ENCODE results near the gene PDE4D. TPM values are rescaled to one million over a fixed set of nuclear protein-coding genes. Genes with fewer than 3 reads are reported as not detected.

The PDE4D gene
- total RNA-seq, 1 donor from 2014 or later: 50.0 TPM

DNA sequence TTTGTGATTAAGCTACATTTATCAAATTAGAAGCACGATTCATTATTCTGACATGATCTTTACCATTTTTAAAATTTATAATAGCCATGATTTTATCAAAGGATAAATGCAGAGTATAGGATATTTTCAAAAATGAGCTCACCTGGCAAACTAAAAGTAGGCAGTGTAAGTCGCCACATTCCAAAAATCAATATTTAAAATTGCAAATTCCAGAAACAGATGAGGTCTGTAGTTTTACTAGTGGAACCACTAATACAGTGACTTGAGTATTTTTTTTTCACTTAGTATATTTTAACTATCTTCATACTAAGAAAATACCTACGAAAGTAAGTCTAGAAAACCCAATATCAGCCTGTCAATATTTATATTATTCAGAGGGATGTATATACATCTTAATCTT lies 164.2 kb downstream of the PDE4D start:
- peaks cover 13% of the 10 kb centered on the region for H3K4me1 Mint-ChIP-seq (ENCODE audit: unreplicated experiment)
- H3K9me3 Mint-ChIP-seq: no peaks in the 10 kb centered on the region
- no peak overlapping the region for H3K4me3 Mint-ChIP-seq
- peaks cover 3% of the 10 kb centered on the region for H3K27me3 Mint-ChIP-seq
- peaks cover 4% of the 10 kb centered on the region for H3K36me3 Mint-ChIP-seq
- no peak overlapping the region for H3K27ac Mint-ChIP-seq
- DNase-seq (ENCODE audit: extremely low spot score, unreplicated experiment): no peak
- TF ChIP-seq, protein P1, sequence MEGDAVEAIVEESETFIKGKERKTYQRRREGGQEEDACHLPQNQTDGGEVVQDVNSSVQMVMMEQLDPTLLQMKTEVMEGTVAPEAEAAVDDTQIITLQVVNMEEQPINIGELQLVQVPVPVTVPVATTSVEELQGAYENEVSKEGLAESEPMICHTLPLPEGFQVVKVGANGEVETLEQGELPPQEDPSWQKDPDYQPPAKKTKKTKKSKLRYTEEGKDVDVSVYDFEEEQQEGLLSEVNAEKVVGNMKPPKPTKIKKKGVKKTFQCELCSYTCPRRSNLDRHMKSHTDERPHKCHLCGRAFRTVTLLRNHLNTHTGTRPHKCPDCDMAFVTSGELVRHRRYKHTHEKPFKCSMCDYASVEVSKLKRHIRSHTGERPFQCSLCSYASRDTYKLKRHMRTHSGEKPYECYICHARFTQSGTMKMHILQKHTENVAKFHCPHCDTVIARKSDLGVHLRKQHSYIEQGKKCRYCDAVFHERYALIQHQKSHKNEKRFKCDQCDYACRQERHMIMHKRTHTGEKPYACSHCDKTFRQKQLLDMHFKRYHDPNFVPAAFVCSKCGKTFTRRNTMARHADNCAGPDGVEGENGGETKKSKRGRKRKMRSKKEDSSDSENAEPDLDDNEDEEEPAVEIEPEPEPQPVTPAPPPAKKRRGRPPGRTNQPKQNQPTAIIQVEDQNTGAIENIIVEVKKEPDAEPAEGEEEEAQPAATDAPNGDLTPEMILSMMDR (conservative IDR thresholded peaks at IDR 0.05): no peak

DNA sequence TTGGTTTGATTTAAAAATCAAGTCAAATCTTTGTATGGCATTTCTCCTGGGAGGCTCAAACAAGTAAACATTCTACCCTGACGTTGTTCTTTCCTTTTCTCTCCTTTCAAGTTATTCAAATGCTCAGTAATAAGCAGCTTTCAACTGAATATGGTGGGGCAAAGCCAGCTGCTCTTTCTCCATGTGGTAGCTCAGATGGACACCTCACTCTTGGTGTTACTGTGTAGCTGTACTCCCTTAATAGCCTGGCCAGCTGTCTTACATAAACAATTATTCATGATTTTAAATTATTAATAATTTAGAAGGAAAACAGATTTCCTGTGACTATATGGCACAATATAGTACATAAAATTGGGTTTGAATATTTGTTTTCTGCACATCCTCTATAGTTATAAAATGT lies 165.2 kb downstream of the PDE4D start:
- TF ChIP-seq, protein P1 (conservative IDR thresholded peaks at IDR 0.05): no peak
- peaks cover 13% of the 10 kb centered on the region for H3K4me1 Mint-ChIP-seq (ENCODE audit: unreplicated experiment)
- DNase-seq (ENCODE audit: extremely low spot score, unreplicated experiment): no peak
- H3K27me3 Mint-ChIP-seq: peaks cover 3% of the 10 kb centered on the region
- no peaks in the 10 kb centered on the region for H3K9me3 Mint-ChIP-seq
- no peak overlapping the region for H3K27ac Mint-ChIP-seq
- H3K4me3 Mint-ChIP-seq: no peak overlapping the region
- peaks cover 4% of the 10 kb centered on the region for H3K36me3 Mint-ChIP-seq

DNA sequence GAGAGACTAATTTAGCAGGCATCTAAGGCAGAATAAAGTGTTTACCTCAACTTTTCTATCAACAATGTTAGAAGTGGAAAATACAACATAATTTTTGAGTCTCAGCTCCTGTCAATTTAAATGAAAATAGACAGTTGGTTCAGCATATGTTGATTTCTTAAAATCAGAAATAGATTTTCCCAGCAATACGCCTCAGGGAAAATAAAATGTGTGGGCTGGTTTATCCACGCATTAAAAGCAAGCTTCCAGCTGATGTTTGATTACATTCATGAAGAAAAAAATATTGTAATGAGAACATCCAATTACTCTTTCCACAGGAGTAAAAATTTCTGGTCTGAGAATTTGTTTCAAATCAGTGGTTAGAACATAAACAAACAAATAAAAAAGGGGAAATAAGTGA lies 166.3 kb downstream of the PDE4D start:
- H3K27ac Mint-ChIP-seq: no peak overlapping the region
- H3K27me3 Mint-ChIP-seq: peaks cover 3% of the 10 kb centered on the region
- no peak overlapping the region for H3K4me3 Mint-ChIP-seq
- no peak for DNase-seq (ENCODE audit: extremely low spot score, unreplicated experiment)
- no peaks in the 10 kb centered on the region for H3K9me3 Mint-ChIP-seq
- peaks cover 7% of the 10 kb centered on the region for H3K4me1 Mint-ChIP-seq (ENCODE audit: unreplicated experiment)
- peaks cover 4% of the 10 kb centered on the region for H3K36me3 Mint-ChIP-seq
- TF ChIP-seq, protein P1 (conservative IDR thresholded peaks at IDR 0.05): no peak

DNA sequence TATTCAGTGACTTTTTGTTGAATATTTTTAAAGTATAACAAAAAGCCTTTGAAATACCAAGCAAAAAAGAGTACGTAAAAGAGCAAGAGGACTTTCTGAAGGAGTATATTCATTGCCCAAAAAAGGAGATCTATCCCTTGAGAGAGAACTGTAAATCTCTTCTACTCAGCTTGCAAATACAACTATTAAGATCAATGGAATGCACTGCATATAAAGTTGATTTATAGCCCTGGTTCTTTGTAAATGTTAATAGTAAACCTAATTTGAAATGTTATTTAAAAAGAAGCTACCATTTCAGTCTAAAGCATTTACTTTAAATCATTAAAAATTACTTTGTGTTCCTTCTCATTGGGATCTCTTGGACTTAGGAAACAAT lies 168.1 kb downstream of the PDE4D start:
- TF ChIP-seq, protein P1 (conservative IDR thresholded peaks at IDR 0.05): no peak
- no peaks in the 10 kb centered on the region for H3K9me3 Mint-ChIP-seq
- H3K27me3 Mint-ChIP-seq: no peaks in the 10 kb centered on the region
- H3K36me3 Mint-ChIP-seq: no peaks in the 10 kb centered on the region
- no peak overlapping the region for H3K4me3 Mint-ChIP-seq
- DNase-seq (ENCODE audit: extremely low spot score, unreplicated experiment): no peak
- H3K27ac Mint-ChIP-seq: no peak overlapping the region
- peaks cover 7% of the 10 kb centered on the region for H3K4me1 Mint-ChIP-seq (ENCODE audit: unreplicated experiment)

DNA sequence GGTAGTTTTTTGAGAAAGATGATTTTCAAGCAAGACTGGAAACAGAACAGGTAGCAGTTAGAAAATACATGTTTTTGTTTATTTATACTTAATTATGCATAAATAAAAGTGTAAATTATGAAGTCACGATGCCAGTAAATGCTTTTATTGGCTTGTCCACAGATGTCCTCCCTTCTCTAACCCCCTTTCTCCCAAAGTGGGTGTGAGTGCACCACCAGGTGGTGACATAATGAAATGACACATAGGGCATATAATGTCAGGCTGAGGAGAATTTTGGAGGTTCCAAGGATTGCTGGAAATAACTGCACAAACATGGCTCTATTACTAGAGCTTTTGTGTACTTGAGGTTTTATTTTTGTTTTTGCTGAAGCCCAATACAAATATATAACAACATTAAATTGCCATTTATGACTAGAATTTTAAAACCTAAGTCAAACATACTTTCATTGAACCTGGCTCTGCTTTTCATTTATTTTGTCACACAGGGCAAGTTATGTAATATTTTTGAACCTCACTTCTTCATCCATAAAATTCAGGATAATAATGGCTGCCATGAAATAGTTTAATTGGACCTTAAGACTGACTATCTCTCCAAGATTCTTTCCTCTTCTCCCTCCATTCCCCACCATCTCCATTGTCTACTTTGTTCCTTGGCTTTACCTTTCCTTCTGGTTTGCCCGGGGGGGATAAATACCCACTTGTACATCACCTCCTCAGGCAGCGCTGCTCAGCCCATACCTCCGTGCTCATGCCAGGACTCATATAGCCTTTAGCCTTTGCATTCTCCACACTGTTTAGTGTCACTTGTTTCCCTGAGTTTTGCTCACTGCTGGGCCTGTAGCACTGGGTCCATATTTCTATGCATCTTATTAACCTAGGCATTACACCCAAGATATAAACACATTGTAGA lies 168.8 kb downstream of the PDE4D start:
- H3K36me3 Mint-ChIP-seq: no peaks in the 10 kb centered on the region
- H3K27ac Mint-ChIP-seq: no peak overlapping the region
- DNase-seq (ENCODE audit: extremely low spot score, unreplicated experiment): no peak
- H3K9me3 Mint-ChIP-seq: no peaks in the 10 kb centered on the region
- TF ChIP-seq, protein P1 (conservative IDR thresholded peaks at IDR 0.05): peak; percentile 81
- H3K27me3 Mint-ChIP-seq: no peaks in the 10 kb centered on the region
- H3K4me3 Mint-ChIP-seq: no peak overlapping the region
- peaks cover 7% of the 10 kb centered on the region for H3K4me1 Mint-ChIP-seq (ENCODE audit: unreplicated experiment)

Data from type B pancreatic cell (in vitro differentiated cells).